Activated naive CD8-positive, alpha-beta T cell treated with anti-CD3 and anti-CD28 coated beads for 36 hours (primary cell): ENCODE data around the gene CDK9. TPM values are rescaled to one million over a fixed set of nuclear protein-coding genes. Genes with fewer than 3 reads are reported as not detected.

Experiments
- DNase-seq: peaks from one replicate; pipeline ENCODE4 v3.0.0; 2021
- H3K27ac Mint-ChIP-seq: one replicate; pipeline ENCODE4 v1.8.0; 2022; ENCODE audit warnings: mild to moderate bottlenecking, moderate library complexity, mixed read lengths
- H3K27me3 Mint-ChIP-seq: one replicate; pipeline ENCODE4 v1.8.0; 2022; ENCODE audit warnings: mild to moderate bottlenecking, mixed read lengths
- H3K36me3 Mint-ChIP-seq: one replicate; pipeline ENCODE4 v1.8.0; 2021; ENCODE audit warnings: mild to moderate bottlenecking, mixed read lengths
- H3K4me1 Mint-ChIP-seq: one replicate; pipeline ENCODE4 v1.8.0; 2021; ENCODE audit warnings: mixed read lengths
- H3K4me3 Mint-ChIP-seq: one replicate; pipeline ENCODE4 v1.8.0; 2022; ENCODE audit warnings: mild to moderate bottlenecking, moderate library complexity, mixed read lengths
- H3K9me3 Mint-ChIP-seq: one replicate; pipeline ENCODE4 v1.8.0; 2022; ENCODE audit warnings: mixed read lengths
- total RNA-seq, 2 experiments: library from RNA; stranded (reverse); gene quantifications; one replicate each; pipeline ENCODE4 v1.2.3, GENCODE V29; 2021

Gene CDK9
- total RNA-seq: 10 to 100 TPM; 85.2 to 94.2 TPM

GRCh38 chr9:127785933-127786772 lies at the start of gene CDK9:
Gene CDK9 (plus strand): TSS chr9:127786034. CDS start chr9:127786149, 115 bp downstream.
- Mint-ChIP-seq H3K4me1 (peaks cover 63% of the 10 kb centered on the region), H3K27ac (peak within 1 kb of the TSS; percentile 95), H3K4me3 (peak within 1 kb of the TSS; percentile 97), H3K36me3 (peaks cover 33% of the 10 kb centered on the region), H3K9me3 (no peaks in the 10 kb centered on the region), H3K27me3 (no peaks in the 10 kb centered on the region)
- DNase-seq: peak; percentile 98

- Mint-ChIP-seq H3K4me3 (no peak overlapping the region), H3K27ac (no peak overlapping the region), H3K27me3 (no peaks in the 10 kb centered on the region), H3K36me3 (peaks cover 5% of the 10 kb centered on the region), H3K9me3 (no peaks in the 10 kb centered on the region), H3K4me1 (peaks cover 8% of the 10 kb centered on the region)
- no peak for DNase-seq
Observed at GRCh38 chr9:127738666-127739065, 47.2 kb upstream of the CDK9 start.

GRCh38 chr9:127739614-127740330 lies 46.1 kb upstream of the CDK9 start:
- no peak for DNase-seq
- Mint-ChIP-seq H3K9me3 (no peaks in the 10 kb centered on the region), H3K4me1 (peaks cover 2% of the 10 kb centered on the region), H3K36me3 (peaks cover 5% of the 10 kb centered on the region), H3K27ac (no peak overlapping the region), H3K27me3 (no peaks in the 10 kb centered on the region), H3K4me3 (no peak overlapping the region)

GRCh38 chr9:127741831-127742434 lies 43.9 kb upstream of the CDK9 start:
- Mint-ChIP-seq H3K4me3 (no peak overlapping the region), H3K9me3 (no peaks in the 10 kb centered on the region), H3K36me3 (peaks cover 5% of the 10 kb centered on the region), H3K4me1 (peaks cover 2% of the 10 kb centered on the region), H3K27ac (no peak overlapping the region), H3K27me3 (no peaks in the 10 kb centered on the region)
- no peak for DNase-seq

- peak overlapping the region; percentile 8 for H3K27ac Mint-ChIP-seq
- H3K4me1 Mint-ChIP-seq: peaks cover 8% of the 10 kb centered on the region
- no peak for DNase-seq
- no peak overlapping the region for H3K4me3 Mint-ChIP-seq
- peaks cover 5% of the 10 kb centered on the region for H3K36me3 Mint-ChIP-seq
- H3K9me3 Mint-ChIP-seq: no peaks in the 10 kb centered on the region
- no peaks in the 10 kb centered on the region for H3K27me3 Mint-ChIP-seq
Observed at GRCh38 chr9:127742435-127743088, 43.3 kb upstream of the CDK9 start.

GRCh38 chr9:127744398-127745110 lies 41.3 kb upstream of the CDK9 start:
- DNase-seq: no peak
- Mint-ChIP-seq H3K27me3 (no peaks in the 10 kb centered on the region), H3K9me3 (no peaks in the 10 kb centered on the region), H3K27ac (no peak overlapping the region), H3K4me1 (peaks cover 13% of the 10 kb centered on the region), H3K4me3 (no peak overlapping the region), H3K36me3 (peaks cover 3% of the 10 kb centered on the region)

- H3K36me3 Mint-ChIP-seq: peaks cover 9% of the 10 kb centered on the region
- no peaks in the 10 kb centered on the region for H3K27me3 Mint-ChIP-seq
- peaks cover 13% of the 10 kb centered on the region for H3K4me1 Mint-ChIP-seq
- H3K27ac Mint-ChIP-seq: peak overlapping the region; percentile 42
- no peaks in the 10 kb centered on the region for H3K9me3 Mint-ChIP-seq
- peak; percentile 30 for DNase-seq
- peak overlapping the region; percentile 26 for H3K4me3 Mint-ChIP-seq
Observed at GRCh38 chr9:127746959-127747569, 38.8 kb upstream of the CDK9 start.

GRCh38 chr9:127749090-127749787 lies 36.6 kb upstream of the CDK9 start:
- Mint-ChIP-seq H3K4me3 (no peak overlapping the region), H3K36me3 (peaks cover 6% of the 10 kb centered on the region), H3K9me3 (no peaks in the 10 kb centered on the region), H3K4me1 (peaks cover 13% of the 10 kb centered on the region), H3K27me3 (no peaks in the 10 kb centered on the region), H3K27ac (no peak overlapping the region)
- DNase-seq: no peak

GRCh38 chr9:127751269-127752054 lies 34.4 kb upstream of the CDK9 start:
- Mint-ChIP-seq H3K4me1 (peaks cover 13% of the 10 kb centered on the region), H3K27me3 (no peaks in the 10 kb centered on the region), H3K4me3 (no peak overlapping the region), H3K27ac (no peak overlapping the region), H3K36me3 (peaks cover 6% of the 10 kb centered on the region), H3K9me3 (no peaks in the 10 kb centered on the region)
- DNase-seq: no peak

GRCh38 chr9:127753148-127753547 lies 32.7 kb upstream of the CDK9 start:
- no peak overlapping the region for H3K4me3 Mint-ChIP-seq
- H3K27ac Mint-ChIP-seq: no peak overlapping the region
- H3K9me3 Mint-ChIP-seq: no peaks in the 10 kb centered on the region
- no peaks in the 10 kb centered on the region for H3K27me3 Mint-ChIP-seq
- DNase-seq: no peak
- H3K4me1 Mint-ChIP-seq: peaks cover 1% of the 10 kb centered on the region
- H3K36me3 Mint-ChIP-seq: peaks cover 6% of the 10 kb centered on the region

GRCh38 chr9:127753622-127754021 lies 32.2 kb upstream of the CDK9 start:
- Mint-ChIP-seq H3K9me3 (no peaks in the 10 kb centered on the region), H3K4me3 (no peak overlapping the region), H3K27me3 (no peaks in the 10 kb centered on the region), H3K4me1 (no peaks in the 10 kb centered on the region), H3K36me3 (peaks cover 6% of the 10 kb centered on the region), H3K27ac (no peak overlapping the region)
- no peak for DNase-seq

- Mint-ChIP-seq H3K36me3 (peaks cover 8% of the 10 kb centered on the region), H3K4me3 (no peak overlapping the region), H3K9me3 (no peaks in the 10 kb centered on the region), H3K27me3 (no peaks in the 10 kb centered on the region), H3K4me1 (no peaks in the 10 kb centered on the region), H3K27ac (no peak overlapping the region)
- DNase-seq: no peak
Observed at GRCh38 chr9:127754099-127755060, 31.5 kb upstream of the CDK9 start.
